Measurements from ENCODE around the gene CHD5. TPM values are rescaled to one million over a fixed set of nuclear protein-coding genes. Genes with fewer than 3 reads are reported as not detected.
"Not testable (repeated sequence)": the region's sequence is repeated elsewhere in the genome, so short reads cannot be mapped to it uniquely, and the experiment has no call there.

The CHD5 gene
- polyA plus RNA-seq, 1 donor from 2014 or later: not detected

DNA sequence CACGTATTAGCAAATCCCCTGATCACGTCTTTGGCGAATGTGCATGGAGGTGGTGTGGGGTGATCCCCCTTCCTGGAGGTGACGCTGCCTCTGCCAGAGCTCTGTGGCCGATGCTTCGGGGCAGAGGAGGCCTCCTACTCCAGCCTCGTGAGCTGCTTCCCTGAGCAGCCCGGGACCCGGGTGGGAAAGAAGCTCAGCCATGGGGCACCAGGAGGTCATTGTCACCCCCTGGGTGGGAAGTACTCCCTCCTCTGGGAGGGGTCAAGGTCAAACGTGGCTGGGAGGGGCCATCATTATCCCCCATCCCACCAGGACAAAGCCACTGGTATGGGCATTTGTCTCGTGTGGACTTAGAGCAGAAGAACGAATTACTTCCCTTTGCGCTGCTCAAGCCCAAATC, 93.8 kb downstream of the CHD5 start:
- Mint-ChIP-seq H3K4me1 (no peaks in the 10 kb centered on the region), H3K36me3 (peaks cover 8% of the 10 kb centered on the region), H3K27ac (no peak overlapping the region), H3K9me3 (no peaks in the 10 kb centered on the region), H3K4me3 (no peak overlapping the region), H3K27me3 (no peaks in the 10 kb centered on the region)

DNA sequence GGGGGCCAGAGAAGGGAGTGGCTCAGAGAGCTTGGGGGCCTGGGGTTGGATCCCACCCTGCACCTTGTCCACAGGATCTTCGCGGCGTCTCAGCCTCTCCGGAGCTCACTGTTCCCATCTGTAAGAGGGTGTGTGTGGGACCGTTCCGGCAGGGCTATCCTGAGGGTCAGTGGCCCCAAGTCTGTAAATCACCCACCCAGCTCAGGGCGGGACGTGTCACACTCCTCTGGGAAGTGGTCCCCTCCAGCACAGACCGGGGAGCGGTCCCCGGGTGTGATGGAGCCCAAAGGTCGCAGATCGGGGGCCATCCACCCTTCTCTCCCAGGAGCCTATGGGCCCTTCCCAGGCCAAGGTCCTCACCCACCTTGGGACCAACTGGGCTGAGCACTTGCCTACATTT, 94.5 kb downstream of the CHD5 start:
- Mint-ChIP-seq H3K9me3 (no peaks in the 10 kb centered on the region), H3K4me1 (no peaks in the 10 kb centered on the region), H3K27me3 (no peaks in the 10 kb centered on the region), H3K36me3 (peaks cover 8% of the 10 kb centered on the region), H3K27ac (no peak overlapping the region), H3K4me3 (no peak overlapping the region)

DNA sequence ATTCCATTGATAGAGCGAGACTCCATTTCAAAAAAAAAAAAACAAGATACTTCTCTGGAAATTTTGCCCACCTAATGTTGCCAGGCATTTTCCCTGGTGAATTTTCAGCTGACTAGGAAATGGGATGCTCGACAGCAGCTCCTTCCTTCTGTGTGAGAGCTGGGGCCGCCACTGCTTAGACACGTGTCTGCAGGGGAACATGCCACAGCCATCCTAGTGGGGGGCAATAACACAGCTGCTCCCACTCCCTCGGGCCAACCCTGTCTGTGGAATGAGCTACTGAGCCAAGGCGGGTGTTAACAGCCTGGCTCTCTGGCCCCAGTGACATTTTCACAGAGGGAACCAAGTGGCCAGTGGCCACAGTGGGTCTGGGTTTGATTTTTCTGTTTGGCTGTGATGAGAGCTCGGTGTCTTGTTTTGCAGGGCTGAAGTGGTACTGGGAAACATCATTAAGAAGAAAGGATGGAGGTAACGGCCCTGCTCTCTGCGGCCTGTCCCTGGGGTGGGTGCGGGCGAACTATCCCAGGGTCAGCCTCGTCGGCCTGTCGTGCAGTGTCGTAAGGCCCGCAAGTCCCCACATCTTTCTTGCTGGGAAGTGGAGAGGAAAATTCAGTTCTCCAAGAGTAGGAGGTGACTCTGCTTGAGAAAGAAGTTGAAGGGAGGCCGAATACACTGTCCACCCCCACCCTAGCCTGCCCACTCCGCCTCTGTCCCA, 95.2 kb downstream of the CHD5 start:
- Mint-ChIP-seq H3K27me3 (no peaks in the 10 kb centered on the region), H3K4me1 (no peaks in the 10 kb centered on the region), H3K36me3 (peaks cover 8% of the 10 kb centered on the region), H3K27ac (peak overlapping the region in 1 of 3 donors; percentile 31), H3K4me3 (no peak overlapping the region), H3K9me3 (no peaks in the 10 kb centered on the region)

DNA sequence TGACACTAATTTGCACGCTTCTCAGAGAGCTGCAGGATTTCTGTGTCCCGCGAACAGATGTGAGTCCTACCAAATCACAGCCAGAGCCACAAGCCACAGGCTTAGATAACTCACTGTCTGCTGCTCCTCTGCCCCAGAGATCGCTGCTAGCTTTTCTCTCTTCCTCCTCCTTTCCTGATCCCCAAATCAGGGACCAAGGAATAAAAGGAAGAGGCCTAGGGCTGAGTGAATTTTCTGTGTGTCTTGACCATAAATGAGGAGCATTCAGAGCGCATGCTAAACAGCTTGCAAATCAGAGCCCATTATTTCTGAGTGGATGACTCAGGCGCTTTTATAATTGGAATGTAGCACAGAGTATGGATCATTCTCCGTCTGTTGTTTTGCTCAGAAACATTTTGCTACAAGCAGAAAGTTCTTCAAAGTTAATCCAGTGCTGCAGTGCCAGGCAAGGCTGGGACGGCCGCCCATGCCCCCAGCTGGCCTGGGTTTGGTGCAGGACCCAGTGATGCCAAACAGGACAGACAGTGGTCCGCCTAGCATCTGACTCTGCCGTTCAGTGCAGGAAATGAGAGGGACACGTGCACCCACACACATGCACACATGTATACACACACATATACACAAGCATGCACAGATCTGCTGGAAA, 96.2 kb downstream of the CHD5 start:
- Mint-ChIP-seq H3K4me1 (peaks cover 0 to 2% (median 0%) of the 10 kb centered on the region in 3 donors), H3K9me3 (no peaks in the 10 kb centered on the region), H3K27ac (no peak overlapping the region), H3K36me3 (peaks cover 6% of the 10 kb centered on the region), H3K27me3 (no peaks in the 10 kb centered on the region), H3K4me3 (no peak overlapping the region)

DNA sequence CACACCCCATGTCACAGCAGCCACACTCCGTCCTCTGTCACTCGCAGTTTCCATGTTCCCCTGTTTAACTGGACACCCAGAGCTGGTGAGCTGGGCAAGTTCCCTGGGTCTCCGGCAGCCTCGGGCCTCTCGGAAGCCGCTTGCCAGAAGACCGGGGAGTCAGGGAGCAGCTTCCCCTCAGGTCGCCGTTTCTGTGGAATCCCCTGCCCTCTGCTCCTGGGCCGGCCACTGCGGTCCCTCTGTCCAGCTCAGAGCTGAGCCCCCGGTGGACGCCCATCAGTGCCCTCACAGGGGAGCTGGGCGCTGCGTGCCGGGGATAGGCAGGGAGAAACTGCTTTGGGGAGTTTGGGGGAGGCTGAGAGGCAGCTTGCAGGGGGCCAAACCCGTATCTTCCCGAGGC, 96.7 kb downstream of the CHD5 start:
- no peaks in the 10 kb centered on the region for H3K27me3 Mint-ChIP-seq
- peaks cover 6% of the 10 kb centered on the region for H3K36me3 Mint-ChIP-seq
- no peak overlapping the region for H3K27ac Mint-ChIP-seq
- H3K9me3 Mint-ChIP-seq: no peaks in the 10 kb centered on the region
- no peak overlapping the region for H3K4me3 Mint-ChIP-seq
- peaks cover 0 to 2% (median 0%) of the 10 kb centered on the region in 3 donors for H3K4me1 Mint-ChIP-seq

DNA sequence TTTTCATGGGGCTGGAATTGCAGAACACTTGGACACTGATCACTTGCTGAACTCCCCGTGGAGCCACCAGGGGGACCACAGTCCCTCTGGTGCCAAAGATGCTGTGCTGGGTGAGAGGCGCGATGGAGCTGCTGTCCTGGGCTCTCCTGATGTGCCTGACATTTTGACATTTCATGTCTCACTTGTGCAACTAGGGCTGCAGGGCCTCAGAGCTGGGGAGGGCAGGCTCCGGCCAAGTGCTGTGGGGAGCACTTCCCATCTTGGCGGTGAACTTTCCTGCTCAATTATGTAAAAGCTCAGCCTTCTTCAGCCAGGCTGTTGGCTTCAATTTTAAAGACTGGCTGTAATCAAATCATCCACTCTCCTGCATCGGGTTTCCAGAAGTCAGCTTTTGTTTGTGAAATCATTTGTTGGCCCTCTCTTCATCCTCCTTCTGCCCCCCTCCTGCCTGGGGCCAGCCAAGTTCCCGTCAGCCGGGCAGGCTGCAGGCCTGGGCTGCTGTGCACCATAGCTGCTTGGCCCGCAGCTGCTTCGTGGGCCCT, 97.6 kb downstream of the CHD5 start:
- H3K36me3 Mint-ChIP-seq: peaks cover 6% of the 10 kb centered on the region
- no peaks in the 10 kb centered on the region for H3K9me3 Mint-ChIP-seq
- no peak overlapping the region for H3K4me3 Mint-ChIP-seq
- H3K27ac Mint-ChIP-seq: no peak overlapping the region
- no peaks in the 10 kb centered on the region for H3K27me3 Mint-ChIP-seq
- peaks cover 0 to 2% (median 0%) of the 10 kb centered on the region in 3 donors for H3K4me1 Mint-ChIP-seq

DNA sequence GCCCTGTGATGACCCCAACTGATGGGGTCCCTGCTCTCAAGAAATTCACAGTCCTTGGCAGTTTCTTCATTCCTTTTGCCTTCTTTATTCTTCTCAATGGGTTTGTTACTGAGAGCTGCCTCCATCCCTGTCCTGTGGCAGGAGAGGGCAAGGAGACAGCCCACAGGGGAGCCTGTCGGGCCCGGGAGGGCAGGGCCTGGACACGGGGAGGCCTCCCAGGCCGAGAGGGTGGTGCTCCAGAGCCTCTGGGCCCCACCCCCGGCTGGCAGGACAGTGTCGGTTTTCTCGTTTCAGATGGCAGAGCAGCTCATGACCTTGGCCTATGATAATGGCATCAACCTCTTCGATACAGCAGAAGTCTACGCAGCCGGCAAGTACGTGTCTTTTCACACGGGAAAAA, 98.2 kb downstream of the CHD5 start:
- no peak overlapping the region for H3K4me3 Mint-ChIP-seq
- H3K27ac Mint-ChIP-seq: no peak overlapping the region
- H3K27me3 Mint-ChIP-seq: no peaks in the 10 kb centered on the region
- peaks cover 0 to 2% (median 0%) of the 10 kb centered on the region in 3 donors for H3K4me1 Mint-ChIP-seq
- no peaks in the 10 kb centered on the region for H3K9me3 Mint-ChIP-seq
- H3K36me3 Mint-ChIP-seq: peaks cover 5% of the 10 kb centered on the region

DNA sequence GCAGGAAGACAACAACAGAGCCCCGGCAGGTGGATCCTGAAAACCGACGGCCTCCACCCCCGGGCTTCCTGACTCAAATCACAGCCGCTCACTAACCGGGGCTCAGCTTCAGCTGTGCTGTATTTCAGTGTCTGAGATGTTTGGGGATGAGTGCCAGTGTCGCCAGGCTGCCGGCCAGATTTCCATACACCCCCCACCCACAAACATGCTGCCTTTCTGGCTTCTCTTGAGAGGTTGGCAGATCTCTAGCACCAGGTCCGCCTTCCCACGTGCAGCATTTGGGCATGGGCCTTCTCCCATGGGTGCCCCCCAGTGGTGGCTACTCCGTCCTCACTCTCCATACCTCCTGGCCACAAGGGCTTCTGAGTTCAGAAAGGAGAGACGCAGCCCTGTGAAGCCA, 99.7 kb downstream of the CHD5 start:
- no peaks in the 10 kb centered on the region for H3K9me3 Mint-ChIP-seq
- peaks cover 0 to 2% (median 0%) of the 10 kb centered on the region in 3 donors for H3K4me1 Mint-ChIP-seq
- H3K27me3 Mint-ChIP-seq: no peaks in the 10 kb centered on the region
- H3K27ac Mint-ChIP-seq: peak overlapping the region in 1 of 3 donors; percentile 89
- peaks cover 4% of the 10 kb centered on the region for H3K36me3 Mint-ChIP-seq
- no peak overlapping the region for H3K4me3 Mint-ChIP-seq

DNA sequence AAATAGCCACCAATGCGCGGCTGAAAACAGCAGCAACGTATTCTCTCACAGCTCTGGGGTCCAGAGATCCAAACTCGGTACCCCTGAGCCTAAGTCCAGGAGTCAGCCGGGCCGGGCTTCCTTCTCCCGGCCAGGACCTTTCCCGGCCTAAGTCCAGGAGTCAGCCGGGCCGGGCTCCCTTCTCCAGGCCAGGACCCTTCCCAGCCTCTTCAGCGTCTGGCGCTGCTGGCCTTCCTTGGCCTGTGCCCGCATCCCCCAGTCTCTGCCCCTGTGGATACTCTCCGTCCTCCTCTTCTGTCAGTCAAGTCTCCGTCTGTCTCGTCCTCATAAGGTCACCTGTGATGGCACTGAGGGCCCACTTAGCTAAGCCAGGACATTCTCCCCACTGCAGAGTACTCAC, 102.2 kb downstream of the CHD5 start:
- H3K27me3 Mint-ChIP-seq: no peaks in the 10 kb centered on the region
- no peaks in the 10 kb centered on the region for H3K9me3 Mint-ChIP-seq
- H3K4me1 Mint-ChIP-seq: peaks cover 0 to 2% (median 0%) of the 10 kb centered on the region in 3 donors
- no peak overlapping the region for H3K4me3 Mint-ChIP-seq
- no peak overlapping the region for H3K27ac Mint-ChIP-seq
- peaks cover 4% of the 10 kb centered on the region for H3K36me3 Mint-ChIP-seq

DNA sequence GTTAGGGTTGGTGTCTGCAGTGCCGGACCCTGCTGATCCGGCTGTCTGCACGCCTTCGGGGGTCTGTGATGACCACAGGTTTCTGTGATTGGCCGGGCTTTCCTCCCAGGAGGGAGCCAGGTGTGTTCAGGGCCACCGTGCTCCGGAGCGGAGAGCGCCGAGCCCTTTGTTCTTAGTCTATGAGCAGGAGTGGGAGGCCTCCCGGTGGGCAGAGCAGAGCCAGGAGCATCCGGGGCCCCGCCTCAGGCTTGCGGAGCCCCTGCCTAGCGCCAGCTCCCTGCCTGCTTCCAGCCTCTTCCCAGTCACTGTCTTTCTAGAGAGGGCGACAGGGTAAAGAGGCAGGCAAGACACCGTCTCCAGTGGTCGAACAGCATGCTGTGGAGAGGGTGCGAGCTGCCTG, 102.6 kb downstream of the CHD5 start:
- peaks cover 4% of the 10 kb centered on the region for H3K36me3 Mint-ChIP-seq
- H3K4me3 Mint-ChIP-seq: no peak overlapping the region
- H3K9me3 Mint-ChIP-seq: no peaks in the 10 kb centered on the region
- H3K4me1 Mint-ChIP-seq: peaks cover 0 to 2% (median 0%) of the 10 kb centered on the region in 3 donors
- no peak overlapping the region for H3K27ac Mint-ChIP-seq
- H3K27me3 Mint-ChIP-seq: no peaks in the 10 kb centered on the region

DNA sequence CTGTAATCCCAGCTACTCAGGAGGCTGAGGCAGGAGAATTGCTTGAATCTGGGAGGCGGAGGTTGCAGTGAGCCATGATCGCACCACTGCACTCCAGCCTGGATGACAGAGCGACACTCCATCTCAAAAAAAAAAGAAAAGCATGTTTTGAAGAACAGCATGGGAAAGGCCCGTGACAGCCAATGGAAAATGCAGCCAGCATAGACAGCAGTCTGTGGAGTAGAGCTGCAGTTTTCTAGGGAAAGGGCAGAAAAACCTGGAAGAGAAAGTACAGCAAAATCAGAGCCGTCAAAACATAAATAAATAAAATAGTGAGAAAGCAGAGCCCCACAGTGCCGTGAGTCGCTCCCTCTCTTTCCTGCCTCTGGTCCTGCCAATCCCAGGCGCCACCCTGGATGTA, 103.1 kb downstream of the CHD5 start:
- H3K4me1 Mint-ChIP-seq: not testable (repeated sequence)

DNA sequence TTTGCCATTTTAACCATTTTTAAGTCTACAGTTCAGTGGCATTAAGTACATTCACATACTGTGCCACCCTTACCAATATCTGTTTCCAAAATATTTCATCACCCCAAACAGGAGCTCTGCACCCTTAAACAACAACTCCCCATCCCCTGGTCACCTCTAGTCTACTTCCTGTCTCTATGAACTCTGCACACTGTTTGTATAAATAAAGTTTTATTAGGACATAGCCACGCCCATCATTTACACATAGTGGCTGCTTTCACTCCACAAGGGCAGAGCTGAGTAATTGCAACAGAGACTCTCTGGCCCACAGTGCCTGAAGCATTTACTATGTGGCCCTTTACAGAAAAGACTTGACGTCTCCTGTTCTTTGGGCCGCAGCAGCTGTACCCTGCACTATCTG, 104.4 kb downstream of the CHD5 start:
- no peaks in the 10 kb centered on the region for H3K36me3 Mint-ChIP-seq
- peaks cover 0 to 3% (median 0%) of the 10 kb centered on the region in 3 donors for H3K4me1 Mint-ChIP-seq
- no peak overlapping the region for H3K27ac Mint-ChIP-seq
- H3K27me3 Mint-ChIP-seq: no peaks in the 10 kb centered on the region
- H3K9me3 Mint-ChIP-seq: no peaks in the 10 kb centered on the region
- no peak overlapping the region for H3K4me3 Mint-ChIP-seq

More for the DNA sequence above, 103.1 kb downstream of the CHD5 start:
- not testable (repeated sequence) for H3K27ac Mint-ChIP-seq, H3K9me3 Mint-ChIP-seq, H3K36me3 Mint-ChIP-seq, H3K27me3 Mint-ChIP-seq, H3K4me3 Mint-ChIP-seq

DNA sequence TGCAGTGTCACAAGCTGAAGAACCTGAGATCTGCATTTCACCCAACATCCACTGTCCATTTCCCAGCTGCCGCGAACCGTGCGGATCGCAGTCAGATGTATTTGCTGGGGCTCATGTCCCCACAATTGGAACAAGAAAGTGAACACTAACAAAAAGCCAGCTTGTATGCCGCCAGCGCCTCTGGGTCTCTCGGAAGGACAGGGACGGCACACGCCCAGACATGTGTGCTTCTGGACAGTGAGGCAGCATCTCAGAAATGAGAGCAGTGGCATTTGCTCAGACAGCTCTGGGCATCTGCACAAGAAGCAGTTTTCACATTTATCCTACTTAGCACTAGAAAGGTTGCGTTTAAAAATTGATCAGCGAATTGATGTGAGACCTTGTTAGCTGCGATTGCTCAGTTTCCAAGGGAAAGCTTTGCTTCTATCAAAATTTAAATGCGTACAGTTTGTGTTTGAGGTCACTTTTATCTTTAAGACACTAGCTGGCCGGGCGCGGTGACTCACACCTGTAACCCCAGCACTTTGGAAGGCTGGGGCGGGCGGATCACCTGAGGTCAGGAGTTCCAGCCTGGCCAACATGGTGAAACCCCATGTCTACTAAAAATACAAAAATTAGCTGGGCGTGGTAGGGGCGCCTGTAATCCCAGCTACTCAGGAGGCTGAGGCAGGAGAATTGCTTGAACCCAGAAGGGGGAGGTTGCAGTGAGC, 105.8 kb downstream of the CHD5 start:
- Mint-ChIP-seq H3K4me3 (no peak overlapping the region), H3K27ac (no peak overlapping the region), H3K36me3 (no peaks in the 10 kb centered on the region), H3K4me1 (peaks cover 0 to 1% (median 0%) of the 10 kb centered on the region in 3 donors), H3K27me3 (no peaks in the 10 kb centered on the region), H3K9me3 (no peaks in the 10 kb centered on the region)

DNA sequence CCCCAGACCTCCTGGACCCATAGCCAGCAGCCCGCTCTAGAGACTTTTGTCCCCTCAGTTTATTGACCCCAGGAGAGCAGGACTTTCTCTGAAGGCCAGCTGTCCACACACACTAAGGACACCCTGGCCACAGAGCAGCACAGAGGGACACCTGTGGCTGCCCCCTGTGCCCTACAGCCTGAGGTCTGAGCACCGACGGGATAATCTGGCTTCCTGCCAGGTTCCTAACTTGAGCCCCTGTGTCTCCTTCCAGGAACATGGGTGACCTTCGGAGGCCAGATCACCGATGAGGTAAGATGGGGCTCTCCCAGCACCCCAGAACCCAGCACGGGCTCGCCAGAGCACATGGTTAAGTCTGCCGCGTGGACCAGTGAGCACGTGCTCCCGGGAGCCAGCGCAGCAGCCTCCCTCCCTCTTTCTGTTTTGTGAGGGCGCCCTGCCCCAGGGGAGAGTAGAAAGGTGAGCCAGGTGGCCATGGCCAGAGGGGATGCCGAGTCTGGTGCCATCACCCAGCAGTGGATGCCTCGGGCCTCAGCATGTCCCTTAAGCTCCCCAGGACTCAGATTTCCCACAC, 106.6 kb downstream of the CHD5 start:
- Mint-ChIP-seq H3K27ac (no peak overlapping the region), H3K36me3 (no peaks in the 10 kb centered on the region), H3K4me1 (peaks cover 0 to 1% (median 0%) of the 10 kb centered on the region in 3 donors), H3K9me3 (no peaks in the 10 kb centered on the region), H3K4me3 (no peak overlapping the region), H3K27me3 (no peaks in the 10 kb centered on the region)

Measured in IgD-negative memory B cell (primary cell).